Measurements from ENCODE around the gene C3orf80. TPM values are rescaled to one million over a fixed set of nuclear protein-coding genes. Genes with fewer than 3 reads are reported as not detected.

The C3orf80 gene
- total RNA-seq, 2 donors from 2014 or later, result 0.28 TPM; not detected in 1

GRCh38 chr3:160183345-160184076 lies 41.7 kb upstream of the C3orf80 start:
- no peak for DNase-seq (ENCODE audit: low spot score)
- no peak overlapping the region for H3K4me3 ChIP-seq
- H3K4me1 ChIP-seq, result no peaks in the 10 kb centered on the region
- TF ChIP-seq, protein P1, sequence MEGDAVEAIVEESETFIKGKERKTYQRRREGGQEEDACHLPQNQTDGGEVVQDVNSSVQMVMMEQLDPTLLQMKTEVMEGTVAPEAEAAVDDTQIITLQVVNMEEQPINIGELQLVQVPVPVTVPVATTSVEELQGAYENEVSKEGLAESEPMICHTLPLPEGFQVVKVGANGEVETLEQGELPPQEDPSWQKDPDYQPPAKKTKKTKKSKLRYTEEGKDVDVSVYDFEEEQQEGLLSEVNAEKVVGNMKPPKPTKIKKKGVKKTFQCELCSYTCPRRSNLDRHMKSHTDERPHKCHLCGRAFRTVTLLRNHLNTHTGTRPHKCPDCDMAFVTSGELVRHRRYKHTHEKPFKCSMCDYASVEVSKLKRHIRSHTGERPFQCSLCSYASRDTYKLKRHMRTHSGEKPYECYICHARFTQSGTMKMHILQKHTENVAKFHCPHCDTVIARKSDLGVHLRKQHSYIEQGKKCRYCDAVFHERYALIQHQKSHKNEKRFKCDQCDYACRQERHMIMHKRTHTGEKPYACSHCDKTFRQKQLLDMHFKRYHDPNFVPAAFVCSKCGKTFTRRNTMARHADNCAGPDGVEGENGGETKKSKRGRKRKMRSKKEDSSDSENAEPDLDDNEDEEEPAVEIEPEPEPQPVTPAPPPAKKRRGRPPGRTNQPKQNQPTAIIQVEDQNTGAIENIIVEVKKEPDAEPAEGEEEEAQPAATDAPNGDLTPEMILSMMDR (IDR thresholded peaks at IDR 0.05), result no peak
- H3K9me3 ChIP-seq, result no peaks in the 10 kb centered on the region
- no peak overlapping the region for H3K27ac ChIP-seq
- H3K27me3 ChIP-seq, result no peaks in the 10 kb centered on the region
- no peaks in the 10 kb centered on the region for H3K36me3 ChIP-seq

DNA sequence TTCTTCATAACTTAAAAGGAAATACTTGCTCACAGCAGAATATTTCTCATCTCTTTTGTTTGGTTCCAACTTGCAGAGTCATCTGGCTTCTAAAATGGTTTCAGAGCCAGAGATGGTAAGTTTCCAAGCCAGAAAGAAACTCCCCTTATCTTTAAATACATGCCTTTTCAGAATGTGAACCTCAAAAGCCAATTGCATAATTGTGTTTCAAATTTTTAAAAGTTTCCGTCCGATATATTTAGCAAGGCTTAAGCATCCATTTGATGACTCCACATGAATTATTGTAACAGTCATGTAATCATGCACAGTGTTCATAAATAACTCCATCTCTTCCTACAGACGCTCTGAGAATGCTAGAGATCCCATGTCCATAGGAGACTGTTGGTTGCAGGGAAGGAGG lies 40.6 kb upstream of the C3orf80 start:
- no peak overlapping the region for H3K4me3 ChIP-seq
- H3K4me1 ChIP-seq, result no peaks in the 10 kb centered on the region
- H3K9me3 ChIP-seq, result no peaks in the 10 kb centered on the region
- peak overlapping the region in 1 of 2 donors; percentile 31 for H3K27ac ChIP-seq
- TF ChIP-seq, protein P1 (IDR thresholded peaks at IDR 0.05), result no peak
- no peaks in the 10 kb centered on the region for H3K36me3 ChIP-seq
- H3K27me3 ChIP-seq, result no peaks in the 10 kb centered on the region
- DNase-seq (ENCODE audit: low spot score), result no peak

- no peak overlapping the region for H3K27ac ChIP-seq
- H3K9me3 ChIP-seq, result no peaks in the 10 kb centered on the region
- H3K27me3 ChIP-seq, result no peaks in the 10 kb centered on the region
- DNase-seq (ENCODE audit: low spot score), result no peak
- H3K4me1 ChIP-seq, result no peaks in the 10 kb centered on the region
- TF ChIP-seq, protein P1 (IDR thresholded peaks at IDR 0.05), result no peak
- no peak overlapping the region for H3K4me3 ChIP-seq
- H3K36me3 ChIP-seq, result no peaks in the 10 kb centered on the region
Observed at GRCh38 chr3:160185751-160186150, 39.5 kb upstream of the C3orf80 start.

- no peaks in the 10 kb centered on the region for H3K36me3 ChIP-seq
- TF ChIP-seq, protein P1 (IDR thresholded peaks at IDR 0.05), result no peak
- no peak overlapping the region for H3K4me3 ChIP-seq
- no peak overlapping the region for H3K27ac ChIP-seq
- H3K27me3 ChIP-seq, result no peaks in the 10 kb centered on the region
- no peaks in the 10 kb centered on the region for H3K4me1 ChIP-seq
- DNase-seq (ENCODE audit: low spot score), result no peak
- no peaks in the 10 kb centered on the region for H3K9me3 ChIP-seq
Observed at GRCh38 chr3:160187288-160187687, 37.9 kb upstream of the C3orf80 start.

- no peak for DNase-seq (ENCODE audit: low spot score)
- H3K27me3 ChIP-seq, result peaks cover 0 to 5% of the 10 kb centered on the region in 2 donors
- H3K4me1 ChIP-seq, result no peaks in the 10 kb centered on the region
- TF ChIP-seq, protein P1 (IDR thresholded peaks at IDR 0.05), result no peak
- H3K27ac ChIP-seq, result no peak overlapping the region
- no peaks in the 10 kb centered on the region for H3K36me3 ChIP-seq
- no peaks in the 10 kb centered on the region for H3K9me3 ChIP-seq
- no peak overlapping the region for H3K4me3 ChIP-seq
Observed at GRCh38 chr3:160192310-160193029, 32.8 kb upstream of the C3orf80 start.
